Spleen (tissue), 11 donors: ENCODE data around the gene TERT. TPM values are rescaled to one million over a fixed set of nuclear protein-coding genes. Genes with fewer than 3 reads are reported as not detected.

Source experiments
- DNase-seq: peaks from one replicate; pipeline ENCODE4 v3.0.0-alpha.2; 2020
- H3K27ac ChIP-seq, 8 donors: fragments of 200-600 bp; sonication (generic) in 7 of 8; 1 replicate in 4 of 8; 2 replicates in 4 of 8; pipeline versions ENCODE4 v1.5.0 to v1.8.0; 2016 to 2021; ENCODE audit warnings: inconsistent platforms in 4 of 8, mild to moderate bottlenecking in 4 of 8, moderate library complexity in 1 of 8
- H3K27me3 ChIP-seq, 7 donors: fragments of 200-600 bp; sonication (generic) in 6 of 7; replicated peaks in 1 of 7; 1 replicate in 4 of 7; 2 replicates in 3 of 7; pipeline versions ENCODE4 v1.5.0 to v1.8.0; 2016 to 2021; ENCODE audit warnings: inconsistent platforms in 3 of 7, mild to moderate bottlenecking in 1 of 7
- H3K36me3 ChIP-seq, 6 donors: fragments of 200-600 bp; sonication (generic) in 5 of 6; 1 replicate in 4 of 6; 2 replicates in 2 of 6; pipeline versions ENCODE4 v1.5.0 to v1.8.0; 2016 to 2021; ENCODE audit warnings: inconsistent platforms in 2 of 6
- H3K4me1 ChIP-seq, 6 donors: fragments of 200-600 bp; sonication (generic) in 5 of 6; 1 replicate in 3 of 6; 2 replicates in 3 of 6; pipeline versions ENCODE4 v1.5.0 to v1.8.0; 2016 to 2021; ENCODE audit warnings: inconsistent platforms in 3 of 6
- H3K4me3 ChIP-seq, 8 donors: fragments of 200-600 bp; sonication (generic) in 7 of 8; 1 replicate in 4 of 8; 2 replicates in 4 of 8; pipeline versions ENCODE4 v1.5.0 to v1.8.0; 2016 to 2021; ENCODE audit warnings: inconsistent platforms in 4 of 8, mild to moderate bottlenecking in 4 of 8, moderate library complexity in 2 of 8
- H3K9me3 ChIP-seq, 8 donors: fragments of 200-600 bp; sonication (generic) in 7 of 8; 1 replicate in 4 of 8; 2 replicates in 4 of 8; pipeline versions ENCODE4 v1.5.0 to v1.8.0; 2016 to 2021; ENCODE audit warnings: inconsistent platforms in 4 of 8
- POLR2A ChIP-seq, 3 donors: fragments of 450-650 bp; IDR thresholded peaks; one replicate each; pipeline ENCODE4 v1.5.1; 2017; ENCODE audit warnings: antibody characterized with exemption in 3 of 3, mild to moderate bottlenecking in 1 of 3
- POLR2AphosphoS5 ChIP-seq, 3 donors: sonication (generic); formaldehyde crosslinking; IDR thresholded peaks; one replicate each; pipeline ENCODE4 v1.5.1; 2017; ENCODE audit warnings: antibody characterized with exemption in 3 of 3
- WGBS, 5 donors: extraction: QIAGEN DNeasy Blood & Tissue Kit in 3 of 5; methylation state at CpG; one replicate each; pipeline versions ENCODE4 v1.1.5 to v1.1.7; 2013 to 2018; 5-methylcytosine and 5-hydroxymethylcytosine counted together
- intact Hi-C: fragments of 100-400 bp; cut with DNase I; formaldehyde crosslinking; loops from one replicate; pipeline ENCODE4 v1.15.0; 2023; ENCODE audit warnings: low total_unique reads
- polyA plus RNA-seq, 3 donors: library from polyadenylated mRNA; stranded (reverse); fragments of 200-250 nt; gene quantifications; one replicate each; pipeline ENCODE4 v1.2.1, GENCODE V29; 2013
- total RNA-seq, 7 donors: library from RNA; depleted of rRNA in 3 of 7; stranded (reverse); fragments of >200 nt in 3 of 7; fragmentation: NEBNext Ultra II Directional in 4 of 7; extraction: Animal tissue kit (Norgen Biotek cat#: 25700) in 4 of 7; gene quantifications; one replicate each; pipeline versions ENCODE4 v1.1.0 to v1.2.1, GENCODE V29; 2016 to 2021
- TF ChIP-seq, protein P1 (sequence below), 11 experiments: fragments of 200-600 bp in 7 of 11; fragments of 450-650 bp in 4 of 11; sonication (generic) in 4 of 11; IDR thresholded peaks in 8 of 11; conservative IDR thresholded peaks in 3 of 11; 1 replicate in 7 of 11; 2 replicates in 4 of 11; pipeline versions ENCODE4 v1.4.0 to v1.8.0; 2016 to 2021; ENCODE audit warnings: antibody characterized with exemption in 11 of 11, inconsistent platforms in 4 of 11, mild to moderate bottlenecking in 1 of 11
- donor health status: healthy with polysubstance abuse.
- donor health status: DM: no; HTN: no; CAD: no; lungs with moderate emphysema.
- donor health status: DM: no; HTN: no; CAD: no.
- donor health status: Bipolar disorder and iron deficiency.
- donor health status: healthy.
- donor health status: DM: no; HTN: no; CAD: no.
- donor health status: DM: yes; HTN: yes; CAD: no.

The TERT gene
- total and polyA plus RNA-seq, 10 donors, result 0.09 to 5.3 (median 0.40) TPM; not detected in 2

DNA sequence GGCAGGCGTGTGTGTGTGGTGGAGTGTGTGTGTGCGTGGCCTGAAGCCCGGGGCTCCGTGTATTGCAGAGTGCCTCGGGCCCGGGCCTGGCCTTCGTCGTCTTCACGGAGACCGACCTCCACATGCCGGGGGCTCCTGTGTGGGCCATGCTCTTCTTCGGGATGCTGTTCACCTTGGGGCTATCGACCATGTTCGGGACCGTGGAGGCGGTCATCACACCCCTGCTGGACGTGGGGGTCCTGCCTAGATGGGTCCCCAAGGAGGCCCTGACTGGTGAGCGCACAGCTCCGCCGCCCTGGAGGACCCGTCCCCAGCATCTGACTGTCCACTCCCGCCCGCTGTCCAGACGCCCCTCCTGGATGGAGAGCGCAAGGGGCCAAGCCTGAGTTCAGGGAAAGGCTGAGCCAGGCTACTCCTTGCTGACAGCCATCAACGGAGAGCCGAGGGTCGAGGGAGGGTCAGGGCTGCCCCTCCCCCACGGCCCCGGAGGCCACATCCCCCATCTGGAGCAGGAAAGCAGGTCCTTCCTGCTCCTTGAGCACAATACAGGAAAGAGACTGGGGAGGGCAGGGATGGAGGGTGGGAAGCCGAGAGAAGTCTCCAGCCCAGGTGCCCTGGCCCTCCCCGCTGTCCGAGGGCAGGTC is 51.3 kb downstream of the TERT start:
- TF ChIP-seq POLR2A (IDR thresholded peaks at IDR 0.05) (no peak), POLR2AphosphoS5 (IDR thresholded peaks at IDR 0.05) (no peak)
- TF ChIP-seq, protein P1, sequence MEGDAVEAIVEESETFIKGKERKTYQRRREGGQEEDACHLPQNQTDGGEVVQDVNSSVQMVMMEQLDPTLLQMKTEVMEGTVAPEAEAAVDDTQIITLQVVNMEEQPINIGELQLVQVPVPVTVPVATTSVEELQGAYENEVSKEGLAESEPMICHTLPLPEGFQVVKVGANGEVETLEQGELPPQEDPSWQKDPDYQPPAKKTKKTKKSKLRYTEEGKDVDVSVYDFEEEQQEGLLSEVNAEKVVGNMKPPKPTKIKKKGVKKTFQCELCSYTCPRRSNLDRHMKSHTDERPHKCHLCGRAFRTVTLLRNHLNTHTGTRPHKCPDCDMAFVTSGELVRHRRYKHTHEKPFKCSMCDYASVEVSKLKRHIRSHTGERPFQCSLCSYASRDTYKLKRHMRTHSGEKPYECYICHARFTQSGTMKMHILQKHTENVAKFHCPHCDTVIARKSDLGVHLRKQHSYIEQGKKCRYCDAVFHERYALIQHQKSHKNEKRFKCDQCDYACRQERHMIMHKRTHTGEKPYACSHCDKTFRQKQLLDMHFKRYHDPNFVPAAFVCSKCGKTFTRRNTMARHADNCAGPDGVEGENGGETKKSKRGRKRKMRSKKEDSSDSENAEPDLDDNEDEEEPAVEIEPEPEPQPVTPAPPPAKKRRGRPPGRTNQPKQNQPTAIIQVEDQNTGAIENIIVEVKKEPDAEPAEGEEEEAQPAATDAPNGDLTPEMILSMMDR (IDR thresholded peaks at IDR 0.05 in 8 of 11, conservative IDR thresholded peaks at IDR 0.05 in 3 of 11), result no peak
- Histone ChIP-seq H3K9me3 (no peaks in the 10 kb centered on the region), H3K27ac (no peak overlapping the region), H3K27me3 (peaks cover 3 to 64% (median 34%) of the 10 kb centered on the region in 7 donors), H3K4me3 (no peak overlapping the region), H3K4me1 (peaks cover 0 to 5% (median 0%) of the 10 kb centered on the region in 6 donors), H3K36me3 (no peaks in the 10 kb centered on the region)
- intact Hi-C loops, result no loop called here
- 29 to 61% (median 56%) methylated on average over 12 to 33 of the region's 33 CpGs for WGBS, 5 donors
- no peak for DNase-seq

DNA sequence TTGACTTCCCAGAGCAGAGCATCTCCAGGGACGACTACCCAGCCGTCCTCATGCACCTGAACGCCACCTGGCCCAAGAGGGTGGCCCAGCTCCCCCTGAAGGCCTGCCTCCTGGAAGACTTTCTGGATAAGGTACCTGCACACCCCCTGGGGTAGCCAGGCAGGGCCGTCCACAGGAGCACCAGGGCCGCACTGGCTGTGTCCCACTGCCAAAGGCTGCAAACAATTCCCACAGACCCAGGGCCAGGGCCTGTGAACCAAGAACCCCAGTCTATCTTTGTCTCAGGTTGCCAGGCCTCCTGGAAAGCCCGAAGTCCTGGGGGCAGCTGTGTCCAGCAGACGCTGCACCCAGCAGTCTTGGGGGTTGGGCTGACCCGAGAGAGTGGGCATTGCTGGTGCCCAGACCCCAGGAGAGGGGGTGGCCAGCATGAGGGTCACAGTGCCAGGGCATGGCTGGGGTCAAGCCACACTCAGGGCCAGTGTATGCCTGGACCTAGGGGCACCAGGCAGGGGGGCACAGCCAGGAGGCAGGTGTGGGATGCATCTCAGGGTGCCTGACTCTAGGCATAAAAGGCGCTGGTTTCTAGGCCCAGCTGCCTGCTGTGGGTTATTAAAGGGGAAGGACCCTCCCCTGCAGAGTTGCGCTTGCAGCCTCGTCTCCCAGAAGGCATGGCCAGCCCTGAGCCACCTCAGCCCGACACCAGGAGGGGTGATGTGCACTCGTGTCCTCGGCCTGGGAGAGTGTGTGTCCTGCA is 52.0 kb downstream of the TERT start:
- Histone ChIP-seq H3K27me3 (peaks cover 3 to 57% (median 34%) of the 10 kb centered on the region in 7 donors), H3K4me3 (no peak overlapping the region), H3K4me1 (peaks cover 0 to 5% (median 0%) of the 10 kb centered on the region in 6 donors), H3K9me3 (no peaks in the 10 kb centered on the region), H3K36me3 (no peaks in the 10 kb centered on the region), H3K27ac (no peak overlapping the region)
- DNase-seq, result no peak
- intact Hi-C loops, result no loop called here
- TF ChIP-seq POLR2AphosphoS5 (IDR thresholded peaks at IDR 0.05) (no peak), POLR2A (IDR thresholded peaks at IDR 0.05) (no peak)
- TF ChIP-seq, protein P1 (IDR thresholded peaks at IDR 0.05 in 8 of 11, conservative IDR thresholded peaks at IDR 0.05 in 3 of 11), result no peak
- 68 to 84% (median 77%) methylated on average over 4 to 14 of the region's 14 CpGs for WGBS, 5 donors

DNA sequence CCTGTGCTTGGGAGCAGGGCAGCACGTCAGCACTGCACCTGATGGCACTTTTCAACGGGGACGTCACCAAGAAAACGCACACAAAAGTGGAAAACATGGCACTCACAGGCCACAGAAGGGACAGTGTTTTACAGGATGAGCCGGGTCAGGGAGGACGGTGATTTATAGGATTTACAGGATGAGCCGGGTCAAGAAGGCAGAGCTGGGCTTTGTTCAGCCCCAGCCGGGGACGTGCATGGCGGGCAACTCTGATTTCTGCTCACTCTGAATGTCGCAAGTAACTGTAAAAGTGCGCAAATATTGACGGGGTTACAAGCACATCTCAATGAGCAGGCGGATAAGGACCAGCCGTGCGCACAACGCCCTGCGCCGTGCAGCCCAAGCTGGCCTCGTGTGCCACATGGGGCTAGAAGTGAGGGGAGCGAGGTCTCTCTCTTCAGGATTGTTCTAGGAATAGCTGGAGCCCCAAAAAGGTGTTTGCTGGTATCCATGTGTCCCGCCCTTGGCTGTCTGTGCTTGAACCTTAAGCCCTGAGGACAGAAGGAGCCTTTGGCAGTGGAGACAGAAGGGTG is 53.3 kb downstream of the TERT start:
- peaks cover 0 to 44% (median 24%) of the 10 kb centered on the region in 7 donors for H3K27me3 ChIP-seq
- TF ChIP-seq POLR2AphosphoS5 (IDR thresholded peaks at IDR 0.05) (no peak), POLR2A (IDR thresholded peaks at IDR 0.05) (no peak)
- TF ChIP-seq, protein P1 (IDR thresholded peaks at IDR 0.05 in 8 of 11, conservative IDR thresholded peaks at IDR 0.05 in 3 of 11), result no peak
- peaks cover 0 to 2% (median 0%) of the 10 kb centered on the region in 6 donors for H3K4me1 ChIP-seq
- WGBS, 5 donors, result 79 to 83% (median 80%) methylated on average over 22 of the region's 22 CpGs
- no peak for DNase-seq
- no peak overlapping the region for H3K27ac ChIP-seq
- H3K4me3 ChIP-seq, result no peak overlapping the region
- intact Hi-C loops, result no loop called here
- H3K9me3 ChIP-seq, result peaks cover 0 to 5% (median 3%) of the 10 kb centered on the region in 8 donors
- H3K36me3 ChIP-seq, result no peaks in the 10 kb centered on the region
